Activated CD8-positive, alpha-beta T cell treated with anti-CD3 and anti-CD28 coated beads for 36 hours (primary cell): ENCODE measurements around the gene CNTNAP2. TPM values are rescaled to one million over a fixed set of nuclear protein-coding genes. Genes with fewer than 3 reads are reported as not detected.

Experiments used
- ATAC-seq: fragments of 200-7000 bp; cut with Tn5 transposase; one replicate; pipeline ENCODE4 v1.10.0; 2021; ENCODE audit warnings: mild to moderate bottlenecking, moderate library complexity
- CTCF ChIA-PET: fragments of 350-600 bp; sonication (Branson Sonifier 250); formaldehyde crosslinking; loops from one replicate; lab custom pipeline; 2021; ENCODE audit warnings: antibody characterized with exemption; lab: Charles Lee
- POLR2A ChIA-PET: fragments of 350-600 bp; sonication (Branson Sonifier 250); formaldehyde crosslinking; loops from one replicate; lab custom pipeline; 2021; ENCODE audit warnings: antibody characterized with exemption; lab: Charles Lee
- DNase-seq: peaks from one replicate; pipeline ENCODE4 v3.0.0-alpha.2; 2020
- H3K27ac Mint-ChIP-seq: one replicate; pipeline ENCODE4 v1.8.0; 2021; ENCODE audit warnings: mild to moderate bottlenecking, mixed read lengths
- H3K27me3 Mint-ChIP-seq: one replicate; pipeline ENCODE4 v1.8.0; 2021; ENCODE audit warnings: mixed read lengths
- H3K36me3 Mint-ChIP-seq: one replicate; pipeline ENCODE4 v1.8.0; 2021; ENCODE audit warnings: low read depth, mixed read lengths
- H3K4me1 Mint-ChIP-seq: one replicate; pipeline ENCODE4 v1.8.0; 2021; ENCODE audit warnings: low read depth, mixed read lengths
- H3K4me3 Mint-ChIP-seq: one replicate; pipeline ENCODE4 v1.8.0; 2021; ENCODE audit warnings: mild to moderate bottlenecking, moderate library complexity, mixed read lengths
- H3K9me3 Mint-ChIP-seq: one replicate; pipeline ENCODE4 v1.8.0; 2021; ENCODE audit warnings: mixed read lengths
- intact Hi-C: fragments of 100-400 bp; cut with micrococcal nuclease; formaldehyde crosslinking; loops from one replicate; pipeline ENCODE4 v1.10.0; 2022
- total RNA-seq, 2 experiments: library from RNA; stranded (reverse); gene quantifications; one replicate each; pipeline ENCODE4 v1.2.3, GENCODE V29; 2021
- TF ChIP-seq, protein P1 (sequence below): fragments of 200-600 bp; IDR thresholded peaks from one replicate; pipeline ENCODE4 v1.8.0; 2022; ENCODE audit warnings: antibody characterized with exemption, mild to moderate bottlenecking

CNTNAP2 gene
- total RNA-seq, 2 experiments from 2014 or later: not detected

DNA sequence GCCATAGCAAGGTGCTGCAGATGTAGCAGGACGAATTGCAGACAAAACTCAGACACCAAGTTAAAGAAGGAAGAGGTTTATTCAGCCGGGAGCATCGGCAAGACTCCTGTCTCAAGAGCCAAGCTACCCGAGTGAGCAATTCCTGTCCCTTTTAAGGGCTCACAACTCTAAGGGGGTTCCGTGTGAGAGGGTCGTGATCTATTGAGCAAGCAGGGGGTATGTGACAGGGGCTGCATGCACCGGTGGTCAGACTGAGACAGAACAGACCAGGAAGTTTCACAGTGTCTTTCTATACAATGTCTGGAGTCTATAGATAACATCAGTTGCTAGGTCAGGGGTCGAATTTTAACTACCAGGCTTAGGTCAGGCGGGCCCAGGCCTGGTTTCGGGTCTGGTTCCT, 2252.0 kb downstream of the CNTNAP2 start:
- CTCF ChIA-PET: no interaction called here
- ATAC-seq: no peak
- TF ChIP-seq, protein P1, sequence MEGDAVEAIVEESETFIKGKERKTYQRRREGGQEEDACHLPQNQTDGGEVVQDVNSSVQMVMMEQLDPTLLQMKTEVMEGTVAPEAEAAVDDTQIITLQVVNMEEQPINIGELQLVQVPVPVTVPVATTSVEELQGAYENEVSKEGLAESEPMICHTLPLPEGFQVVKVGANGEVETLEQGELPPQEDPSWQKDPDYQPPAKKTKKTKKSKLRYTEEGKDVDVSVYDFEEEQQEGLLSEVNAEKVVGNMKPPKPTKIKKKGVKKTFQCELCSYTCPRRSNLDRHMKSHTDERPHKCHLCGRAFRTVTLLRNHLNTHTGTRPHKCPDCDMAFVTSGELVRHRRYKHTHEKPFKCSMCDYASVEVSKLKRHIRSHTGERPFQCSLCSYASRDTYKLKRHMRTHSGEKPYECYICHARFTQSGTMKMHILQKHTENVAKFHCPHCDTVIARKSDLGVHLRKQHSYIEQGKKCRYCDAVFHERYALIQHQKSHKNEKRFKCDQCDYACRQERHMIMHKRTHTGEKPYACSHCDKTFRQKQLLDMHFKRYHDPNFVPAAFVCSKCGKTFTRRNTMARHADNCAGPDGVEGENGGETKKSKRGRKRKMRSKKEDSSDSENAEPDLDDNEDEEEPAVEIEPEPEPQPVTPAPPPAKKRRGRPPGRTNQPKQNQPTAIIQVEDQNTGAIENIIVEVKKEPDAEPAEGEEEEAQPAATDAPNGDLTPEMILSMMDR: no peak

DNA sequence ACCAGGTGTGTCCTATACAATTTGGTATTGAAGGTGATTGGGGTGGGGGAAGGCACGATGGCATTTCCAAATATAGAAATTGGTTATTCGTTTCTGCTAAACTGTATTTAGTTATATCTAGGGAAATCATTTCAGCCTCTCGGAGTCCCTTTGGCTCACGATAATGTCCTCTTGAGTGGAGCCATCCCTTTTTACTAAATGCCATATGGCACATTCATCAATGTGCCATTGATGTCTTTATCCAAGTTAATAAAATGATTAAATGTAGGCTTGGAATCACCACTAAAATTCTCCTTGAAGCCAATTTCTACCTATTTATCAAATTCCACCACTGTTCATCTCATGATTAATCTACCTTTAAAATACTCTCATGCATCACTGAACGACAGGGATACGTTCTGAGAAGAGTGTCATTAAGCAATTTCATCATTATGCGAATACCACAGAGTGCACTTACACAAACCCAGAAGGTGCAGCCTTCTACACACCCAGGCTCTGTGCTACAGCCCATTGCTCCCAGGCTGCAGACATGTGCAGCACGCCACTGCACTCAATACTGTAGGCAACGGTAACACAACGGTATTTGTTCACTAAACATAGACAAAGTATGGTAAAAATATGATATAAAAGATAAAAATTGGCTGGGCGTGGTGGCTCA, 2254.8 kb downstream of the CNTNAP2 start:
- intact Hi-C loops: no loop called here

More for the DNA sequence above, 2252.0 kb downstream of the CNTNAP2 start:
- no peak overlapping the region for H3K27ac Mint-ChIP-seq
- intact Hi-C loops: no loop called here
- H3K27me3 Mint-ChIP-seq: peaks cover 2% of the 10 kb centered on the region
- H3K9me3 Mint-ChIP-seq: no peaks in the 10 kb centered on the region
- H3K36me3 Mint-ChIP-seq: no peaks in the 10 kb centered on the region
- POLR2A ChIA-PET: no interaction called here
- no peak for DNase-seq
- no peaks in the 10 kb centered on the region for H3K4me1 Mint-ChIP-seq
- H3K4me3 Mint-ChIP-seq: no peak overlapping the region

DNA sequence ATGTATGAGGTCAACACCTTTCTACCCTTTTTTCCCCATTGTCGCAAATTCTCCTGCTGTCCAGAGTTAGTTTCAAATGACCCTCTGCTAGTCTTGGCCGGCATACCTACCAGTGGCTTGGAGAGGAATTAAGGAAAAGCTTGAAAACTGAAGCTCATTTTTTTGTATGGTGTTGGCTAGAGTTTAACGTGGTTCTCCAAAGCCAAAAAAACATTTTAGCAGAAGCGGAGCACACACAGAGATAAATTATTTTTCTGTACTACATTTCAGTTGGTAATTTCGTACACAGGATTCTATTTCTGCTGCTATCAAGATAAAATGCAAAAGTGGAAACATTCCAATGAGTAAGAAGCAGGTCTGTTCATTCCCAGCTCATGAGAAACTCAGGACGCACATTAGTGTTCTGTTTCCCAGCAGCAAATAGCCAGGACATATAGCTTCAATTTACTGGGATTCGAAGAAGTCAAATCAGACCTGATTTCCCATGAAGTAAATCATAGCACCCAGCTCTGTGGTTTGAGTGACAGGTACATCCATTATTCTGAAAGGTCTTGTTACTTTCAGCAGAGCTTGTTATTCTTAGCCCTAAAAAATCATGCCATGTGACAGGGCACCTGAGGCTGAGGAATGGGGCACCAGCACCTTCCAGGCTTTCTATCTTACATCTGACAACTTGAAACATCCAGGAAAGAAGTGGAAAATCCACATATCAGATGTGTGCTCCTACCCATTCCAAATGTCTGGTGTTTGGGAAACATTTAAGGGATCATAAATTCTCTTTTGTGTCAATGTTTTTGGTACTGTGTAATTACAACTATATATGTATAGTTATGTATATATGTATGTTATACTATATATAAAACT, 2258.0 kb downstream of the CNTNAP2 start:
- intact Hi-C loops: no loop called here
- H3K4me1 Mint-ChIP-seq: no peaks in the 10 kb centered on the region
- DNase-seq (no peak), ATAC-seq (no peak)
- ChIA-PET POLR2A (interaction anchor here (0.6 kb wide), 1 partner anchor 1844 kb away, joined by 3 read pairs; no protein-coding TSS in a partner anchor), CTCF (no interaction called here)
- peaks cover 2% of the 10 kb centered on the region for H3K27me3 Mint-ChIP-seq
- H3K27ac Mint-ChIP-seq: no peak overlapping the region
- no peaks in the 10 kb centered on the region for H3K9me3 Mint-ChIP-seq
- TF ChIP-seq, protein P1: no peak
- H3K4me3 Mint-ChIP-seq: no peak overlapping the region
- H3K36me3 Mint-ChIP-seq: no peaks in the 10 kb centered on the region

More for the DNA sequence above, 2254.8 kb downstream of the CNTNAP2 start:
- H3K4me1 Mint-ChIP-seq: no peaks in the 10 kb centered on the region
- ATAC-seq (no peak), DNase-seq (no peak)
- H3K9me3 Mint-ChIP-seq: no peaks in the 10 kb centered on the region
- TF ChIP-seq, protein P1: no peak
- ChIA-PET CTCF (no interaction called here), POLR2A (no interaction called here)
- H3K4me3 Mint-ChIP-seq: no peak overlapping the region
- no peaks in the 10 kb centered on the region for H3K36me3 Mint-ChIP-seq
- no peak overlapping the region for H3K27ac Mint-ChIP-seq
- H3K27me3 Mint-ChIP-seq: peaks cover 2% of the 10 kb centered on the region

DNA sequence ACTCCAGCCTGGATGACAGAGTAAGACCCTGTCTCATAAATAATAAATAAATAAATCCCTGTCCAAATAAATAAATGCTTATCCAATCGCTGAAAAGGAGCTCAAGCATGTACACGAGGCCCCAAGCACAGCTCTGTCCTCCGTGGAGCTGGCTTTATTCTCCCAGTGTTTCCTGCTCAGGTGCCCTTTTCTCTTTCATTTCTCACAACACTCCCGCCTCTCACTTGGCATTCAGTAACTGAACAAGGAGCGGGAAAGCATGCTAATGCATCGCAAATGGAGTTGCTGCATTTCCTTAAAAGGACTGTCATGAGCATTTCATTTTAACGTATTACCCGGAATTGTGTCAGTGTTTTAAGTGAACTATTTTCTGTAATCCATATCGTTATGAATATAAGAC, 2263.1 kb downstream of the CNTNAP2 start:
- peaks cover 2% of the 10 kb centered on the region for H3K27me3 Mint-ChIP-seq
- ATAC-seq (no peak), DNase-seq (no peak)
- CTCF ChIA-PET: no interaction called here
- H3K9me3 Mint-ChIP-seq: no peaks in the 10 kb centered on the region
- POLR2A ChIA-PET: no interaction called here
- intact Hi-C loops: no loop called here
- no peaks in the 10 kb centered on the region for H3K36me3 Mint-ChIP-seq
- H3K4me3 Mint-ChIP-seq: no peak overlapping the region
- H3K4me1 Mint-ChIP-seq: no peaks in the 10 kb centered on the region
- TF ChIP-seq, protein P1: no peak
- no peak overlapping the region for H3K27ac Mint-ChIP-seq
